Endothelial cell of umbilical vein (primary cell): ENCODE results near the gene TTLL12.

ENCODE experiments used
- MAX ChIP-seq: IDR thresholded peaks from 2 replicates; pipeline ENCODE4 v1.6.1; 2011; ENCODE audit not compliant: insufficient read depth, insufficient read length
- POLR2A ChIP-seq: IDR thresholded peaks from 2 replicates; pipeline ENCODE4 v1.6.1; 2012; ENCODE audit warnings: low read depth, mild to moderate bottlenecking, control low read depth, low read length
- POLR2AphosphoS5 ChIP-seq: IDR thresholded peaks from 2 replicates; pipeline ENCODE4 v1.6.1; 2012; ENCODE audit warnings: low read depth, mild to moderate bottlenecking, control low read depth, low read length, moderate library complexity; ENCODE audit not compliant: insufficient read depth
- TF ChIP-seq, protein P1 (sequence below), 2 donors: IDR thresholded peaks; 1 replicate in 1 of 2; 2 replicates in 1 of 2; pipeline ENCODE4 v1.5.1; 2011; ENCODE audit warnings: low read length in 2 of 2, mild to moderate bottlenecking in 2 of 2, moderate library complexity in 2 of 2, control low read depth in 1 of 2, inconsistent platforms in 1 of 2, low read depth in 1 of 2; ENCODE audit not compliant: insufficient read depth in 1 of 2; ENCODE audit errors: extremely low read depth in 1 of 2

DNA sequence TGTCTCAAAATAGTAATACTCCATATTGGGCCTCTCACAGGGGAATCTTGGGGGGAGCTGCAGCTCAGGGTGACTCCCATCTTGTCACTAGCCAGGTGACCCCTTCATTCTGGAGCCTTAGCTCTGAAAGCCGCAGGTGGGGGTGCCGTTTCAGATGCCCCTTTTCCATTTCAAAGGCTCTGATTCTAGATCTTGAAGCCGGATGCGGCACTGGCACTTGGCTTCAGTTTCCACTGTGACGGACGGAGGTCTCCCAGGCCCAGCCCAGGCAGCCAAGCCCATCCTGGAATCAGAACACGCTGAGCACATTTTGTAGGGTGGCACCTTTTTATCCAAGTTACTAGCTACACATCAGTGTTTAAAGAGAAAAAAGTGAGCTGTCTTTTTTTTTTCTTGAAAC, 70.0 kb downstream of the TTLL12 start:
- no peak for TF ChIP-seq POLR2A
- no peak for TF ChIP-seq MAX
- TF ChIP-seq, protein P1, sequence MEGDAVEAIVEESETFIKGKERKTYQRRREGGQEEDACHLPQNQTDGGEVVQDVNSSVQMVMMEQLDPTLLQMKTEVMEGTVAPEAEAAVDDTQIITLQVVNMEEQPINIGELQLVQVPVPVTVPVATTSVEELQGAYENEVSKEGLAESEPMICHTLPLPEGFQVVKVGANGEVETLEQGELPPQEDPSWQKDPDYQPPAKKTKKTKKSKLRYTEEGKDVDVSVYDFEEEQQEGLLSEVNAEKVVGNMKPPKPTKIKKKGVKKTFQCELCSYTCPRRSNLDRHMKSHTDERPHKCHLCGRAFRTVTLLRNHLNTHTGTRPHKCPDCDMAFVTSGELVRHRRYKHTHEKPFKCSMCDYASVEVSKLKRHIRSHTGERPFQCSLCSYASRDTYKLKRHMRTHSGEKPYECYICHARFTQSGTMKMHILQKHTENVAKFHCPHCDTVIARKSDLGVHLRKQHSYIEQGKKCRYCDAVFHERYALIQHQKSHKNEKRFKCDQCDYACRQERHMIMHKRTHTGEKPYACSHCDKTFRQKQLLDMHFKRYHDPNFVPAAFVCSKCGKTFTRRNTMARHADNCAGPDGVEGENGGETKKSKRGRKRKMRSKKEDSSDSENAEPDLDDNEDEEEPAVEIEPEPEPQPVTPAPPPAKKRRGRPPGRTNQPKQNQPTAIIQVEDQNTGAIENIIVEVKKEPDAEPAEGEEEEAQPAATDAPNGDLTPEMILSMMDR (IDR thresholded peaks at IDR 0.05; ENCODE audit: extremely low read depth in 1 of 2, insufficient read depth in 1 of 2, low read depth in 1 of 2, low read length in 2 of 2): no peak
- TF ChIP-seq POLR2AphosphoS5: no peak
